GM21390 (cell line): Measurements from ENCODE around the gene TCEA2.

Experiments
- ATAC-seq: cut with Tn5 transposase; IDR thresholded peaks from one replicate; pipeline ENCODE4 v1.9.1; 2021; ENCODE audit not compliant: unreplicated experiment

The TCEA2 gene

DNA sequence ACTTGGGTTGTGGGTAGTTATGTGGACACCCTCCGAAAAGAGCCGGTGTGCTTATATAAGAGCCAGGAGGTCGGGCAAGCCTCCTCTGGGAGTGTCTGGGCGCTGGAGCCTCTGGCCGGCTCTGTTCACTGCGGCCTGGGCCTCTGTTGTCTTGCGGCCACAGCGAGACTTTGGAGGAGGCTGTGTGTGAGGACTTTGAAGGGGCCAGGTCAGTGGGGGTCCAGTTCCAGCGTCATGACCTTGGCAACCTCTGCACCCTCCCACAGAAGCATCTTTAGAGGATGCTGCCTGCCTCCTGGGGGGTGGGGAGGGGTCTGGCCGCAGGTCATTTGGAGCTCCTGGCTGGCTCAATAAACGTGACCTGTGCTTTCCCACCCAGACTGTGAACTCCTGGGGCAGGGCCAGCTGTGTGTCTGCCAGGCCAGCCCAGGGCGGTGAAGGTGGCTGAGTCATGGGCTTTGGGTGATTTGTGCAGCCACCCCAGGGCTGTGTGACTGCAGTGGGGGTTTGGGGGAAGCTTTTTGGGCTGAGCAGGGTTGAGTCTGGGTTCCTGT, 1.2 kb downstream of the TCEA2 start:
- ATAC-seq, result no peak

DNA sequence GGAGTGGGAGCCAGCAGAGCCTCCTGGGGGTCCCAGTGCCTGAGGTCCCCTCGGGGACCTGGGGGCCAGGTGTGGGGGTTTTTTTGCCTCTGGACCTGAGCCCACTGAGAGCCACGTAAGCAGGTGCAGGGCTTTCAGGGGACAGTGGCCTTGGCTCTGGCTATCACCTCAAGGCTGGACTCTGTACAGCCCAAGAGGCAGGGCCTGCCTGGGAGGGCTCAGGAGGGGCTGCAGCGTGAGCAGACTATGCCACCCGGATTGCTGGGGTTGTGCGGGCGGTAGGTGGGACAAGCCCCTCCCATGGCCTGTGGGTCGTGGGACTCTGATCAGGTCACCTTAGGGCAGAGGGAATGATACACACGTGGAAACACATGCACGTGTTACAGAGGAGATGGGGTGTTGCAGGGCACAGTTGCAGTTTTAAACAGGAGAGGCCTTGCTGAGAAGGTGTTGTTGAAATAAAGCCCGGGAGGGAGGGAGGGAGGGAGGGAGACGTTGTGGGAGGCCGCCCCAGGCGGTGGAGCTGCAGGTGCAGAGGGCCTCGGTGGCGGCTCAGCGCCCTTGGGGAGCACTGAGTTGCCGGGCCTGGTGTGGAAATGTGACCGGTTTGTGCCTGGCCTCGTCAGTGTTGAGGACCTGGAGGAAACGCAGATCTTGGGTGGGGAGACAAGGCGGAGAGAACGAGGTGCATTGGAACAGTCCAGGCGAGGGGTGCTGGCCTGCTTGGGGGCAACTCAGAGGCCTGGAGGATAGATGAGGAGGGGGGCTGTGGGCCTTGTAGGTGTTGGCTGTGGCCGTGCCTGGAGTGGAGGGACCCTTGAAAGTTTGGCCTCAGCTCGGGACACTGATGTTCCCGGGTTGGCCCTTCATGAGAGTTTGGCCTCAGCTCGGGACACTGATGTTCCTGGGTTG, 2.3 kb downstream of the TCEA2 start:
- ATAC-seq, result no peak

DNA sequence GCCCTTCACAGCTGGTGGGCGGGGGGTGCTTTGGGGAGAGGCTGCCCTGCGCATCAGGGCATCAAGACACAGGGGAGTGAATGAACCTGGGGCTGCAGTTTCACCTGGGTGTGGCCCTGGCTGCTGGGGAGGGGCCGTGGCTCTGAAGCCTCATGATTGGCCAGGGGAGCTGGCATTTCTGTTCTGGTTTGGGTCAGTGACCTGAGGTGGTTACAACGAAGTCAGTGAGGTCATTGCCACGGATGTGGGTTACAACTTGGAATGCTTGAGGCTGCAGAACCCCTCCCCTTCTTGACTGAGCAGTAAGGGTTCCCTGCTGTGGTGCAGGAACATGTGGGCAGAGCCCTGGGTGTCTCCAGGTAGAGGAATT, 3.0 kb downstream of the TCEA2 start:
- ATAC-seq, result no peak

DNA sequence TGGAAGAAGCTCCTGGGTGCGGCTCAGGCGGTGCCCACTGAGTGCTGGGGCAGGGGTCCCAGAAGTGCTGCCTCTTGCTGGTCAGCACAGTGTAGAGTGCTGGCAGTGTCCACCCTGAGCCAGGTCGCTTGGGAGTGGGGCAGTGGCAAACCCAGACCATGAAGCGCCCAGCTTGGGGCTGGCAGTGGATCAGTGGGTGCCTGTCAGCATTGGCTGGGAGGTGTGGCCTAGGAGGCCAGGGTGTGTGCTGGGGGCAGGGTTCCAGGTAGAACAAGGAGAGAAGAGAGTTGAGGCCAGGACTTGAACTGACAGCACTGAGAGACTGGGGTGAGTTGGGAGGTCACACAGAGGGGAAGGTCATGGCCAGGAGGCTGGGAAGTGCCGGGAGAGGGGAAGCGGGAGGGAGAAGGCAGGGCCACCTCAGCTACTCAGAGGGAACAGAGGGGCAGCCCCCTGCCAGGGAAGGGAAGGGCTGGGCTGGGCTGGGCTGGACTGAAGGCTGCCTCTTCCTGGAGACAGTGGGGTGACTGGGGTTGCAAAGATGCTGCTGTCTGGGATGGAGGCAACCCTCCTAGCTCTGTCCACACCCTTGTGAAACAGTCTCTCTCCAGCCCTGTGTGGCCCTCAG, 4.1 kb downstream of the TCEA2 start:
- ATAC-seq, result no peak

- ATAC-seq, result no peak
Observed at GRCh38 chr20:64067733-64068307, 4.8 kb downstream of the TCEA2 start.

DNA sequence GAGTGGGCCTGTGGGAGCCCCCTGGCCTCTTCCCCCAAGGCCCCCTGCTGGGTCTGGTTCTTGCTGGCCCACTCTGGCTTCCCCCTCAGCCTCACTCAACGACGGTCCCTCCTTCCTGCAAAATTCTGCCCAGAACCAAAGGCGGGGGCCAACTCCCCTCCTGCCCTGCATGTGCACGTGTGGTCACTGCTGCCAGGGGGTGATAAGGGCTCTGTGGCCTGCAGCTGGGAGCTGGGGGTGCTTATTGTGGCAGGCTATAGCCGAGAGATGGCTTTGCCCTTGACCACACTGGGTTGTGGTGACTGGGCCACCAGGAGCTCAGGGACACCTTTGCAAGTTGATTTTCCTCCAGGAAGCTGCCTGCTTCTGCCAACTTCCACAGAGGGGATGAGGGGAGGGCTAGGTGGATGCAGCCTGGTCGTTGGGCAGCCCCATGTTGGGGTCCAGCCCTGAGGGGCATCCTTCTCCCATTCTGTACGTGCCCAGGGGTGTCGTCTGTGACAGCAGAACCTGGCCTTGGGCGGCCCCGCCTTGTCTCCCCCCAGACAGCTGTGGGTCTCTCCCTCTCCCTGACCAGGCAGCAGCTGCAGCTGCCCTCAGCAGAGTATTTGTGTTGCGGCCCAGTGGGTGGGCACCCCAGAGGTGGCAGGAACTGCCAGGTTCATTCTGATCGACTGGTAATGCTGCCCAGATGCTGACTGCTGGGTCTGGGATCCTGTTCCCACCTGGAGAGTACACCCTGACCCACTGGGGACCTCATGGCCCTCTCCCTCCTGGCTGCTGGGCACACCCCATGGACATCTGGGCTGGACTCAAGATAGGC, 5.6 kb downstream of the TCEA2 start:
- ATAC-seq, result no peak

GRCh38 chr20:64069209-64069613, 6.2 kb downstream of the TCEA2 start:
- no peak for ATAC-seq

DNA sequence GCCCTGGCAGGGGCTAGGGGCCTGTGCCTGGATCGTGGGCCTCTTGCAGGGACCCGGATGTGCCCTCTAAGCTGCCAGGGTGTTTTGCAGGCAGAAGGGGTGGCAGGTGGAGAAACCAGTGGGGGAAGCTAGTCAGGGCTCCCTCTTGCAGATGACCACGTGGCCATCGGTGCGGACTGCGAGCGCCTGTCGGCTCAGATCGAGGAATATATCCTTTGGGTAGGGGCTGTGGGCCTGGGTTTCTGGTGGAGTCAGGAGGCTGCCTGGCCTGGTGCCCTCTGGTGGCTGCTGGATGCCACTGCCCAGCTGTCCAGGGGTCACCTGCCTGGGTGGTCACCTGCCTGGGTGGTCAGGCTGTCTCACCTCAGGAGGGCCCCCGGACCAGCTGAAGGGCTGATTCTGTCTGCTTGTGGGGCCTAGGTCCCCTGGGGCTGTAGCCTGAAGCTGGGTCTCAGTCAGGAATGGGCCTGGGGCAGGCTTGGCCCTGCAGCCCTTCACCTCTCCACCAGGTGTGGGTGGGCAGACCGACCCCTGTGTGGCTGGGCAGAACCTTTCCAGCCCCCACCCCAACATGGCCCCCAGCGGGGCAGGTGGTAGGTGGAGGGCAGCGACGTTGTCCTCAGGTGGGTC, 6.7 kb downstream of the TCEA2 start:
- no peak for ATAC-seq

DNA sequence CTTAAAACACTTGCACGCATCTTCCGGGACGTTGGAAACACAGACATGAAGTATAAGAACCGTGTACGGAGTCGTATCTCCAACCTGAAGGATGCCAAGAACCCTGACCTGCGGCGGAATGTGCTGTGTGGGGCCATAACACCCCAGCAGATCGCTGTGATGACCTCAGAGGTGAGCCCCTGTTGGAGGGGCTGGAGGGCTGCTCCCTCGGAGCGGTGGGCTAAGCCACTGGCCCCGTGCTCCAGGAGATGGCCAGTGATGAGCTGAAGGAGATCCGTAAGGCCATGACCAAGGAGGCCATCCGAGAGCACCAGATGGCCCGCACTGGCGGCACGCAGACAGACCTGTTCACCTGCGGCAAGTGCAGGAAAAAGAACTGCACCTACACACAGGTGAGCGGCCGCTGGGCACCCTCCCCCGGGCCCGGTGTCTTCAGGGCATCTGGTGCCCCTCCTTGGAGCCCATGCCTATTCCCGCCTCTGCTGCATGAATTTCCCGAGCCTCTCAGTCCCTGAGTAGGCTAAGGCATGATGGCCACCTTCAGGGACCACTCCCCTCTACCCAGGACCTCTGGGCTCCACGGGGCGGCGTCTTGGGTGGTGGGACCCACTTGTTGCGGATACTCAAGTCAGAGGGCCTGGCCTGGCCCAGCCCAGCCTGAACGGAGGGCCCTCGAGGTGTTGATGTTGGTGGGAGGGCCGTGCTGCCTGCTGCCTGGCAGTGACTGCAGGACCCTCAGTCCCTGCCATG, 7.4 kb downstream of the TCEA2 start:
- no peak for ATAC-seq

GRCh38 chr20:64071341-64072332, 8.6 kb downstream of the TCEA2 start:
- ATAC-seq, result no peak

DNA sequence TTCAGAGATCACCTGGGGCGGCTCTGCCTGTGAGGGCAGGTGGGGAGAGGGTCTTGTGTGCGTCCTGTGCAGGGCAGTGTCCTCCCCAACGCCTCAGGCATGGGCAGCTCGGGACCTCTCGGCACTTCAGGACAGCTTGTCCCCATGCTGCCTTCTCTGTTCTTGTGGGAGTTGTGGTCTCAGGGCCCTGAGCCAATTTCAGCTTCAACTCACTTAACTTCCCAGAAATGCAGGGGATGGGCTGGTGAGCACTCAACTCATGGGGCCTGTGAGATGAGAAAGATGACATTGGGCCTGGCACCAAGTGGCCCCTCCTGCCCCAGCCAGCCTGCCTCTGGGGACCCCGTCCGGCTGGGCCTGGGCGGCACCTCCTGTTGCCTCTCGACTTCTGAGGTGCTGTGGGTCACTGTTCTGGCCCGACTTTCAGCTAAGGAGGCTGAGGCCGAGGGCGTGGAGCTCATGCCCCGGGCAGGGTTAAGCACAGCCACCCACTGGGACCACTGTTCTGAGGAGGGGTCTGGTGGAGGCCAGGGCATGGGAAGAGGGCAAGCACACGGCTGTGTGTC, 9.6 kb downstream of the TCEA2 start:
- ATAC-seq, result no peak

DNA sequence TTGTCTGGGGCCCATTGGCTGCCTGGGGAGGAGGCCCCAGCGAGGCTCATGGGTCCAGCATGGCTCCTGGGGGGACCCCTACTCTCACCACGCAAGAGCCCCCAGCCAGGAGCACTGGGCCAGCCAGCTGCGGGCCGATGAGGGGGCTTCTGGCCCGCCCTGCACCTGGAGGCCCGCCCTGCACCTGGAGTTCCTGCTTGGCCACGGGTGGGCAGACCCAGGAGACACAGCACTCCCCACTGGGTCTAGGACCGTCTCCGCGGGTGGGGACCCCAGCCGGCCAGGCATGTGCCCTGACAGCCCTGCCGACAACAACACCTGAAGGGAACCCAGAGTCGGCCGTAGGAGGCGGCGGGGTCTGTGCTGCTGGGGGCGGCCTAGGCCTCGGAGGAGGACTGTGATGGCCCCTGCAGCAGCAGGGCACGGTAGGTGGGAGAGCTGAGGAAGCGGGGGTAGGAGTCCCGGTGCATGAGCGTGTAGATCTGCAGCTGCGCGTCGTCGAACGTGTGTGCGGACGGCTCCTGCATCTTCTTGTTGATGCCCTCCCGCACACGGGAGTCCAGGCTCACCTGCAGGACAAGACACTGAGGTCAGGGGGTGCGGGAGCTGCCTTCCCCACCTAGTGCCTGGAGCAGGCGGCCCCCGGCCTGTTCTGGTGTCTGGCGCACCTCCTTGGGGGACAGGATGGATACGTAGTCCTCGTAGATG, 10.6 kb downstream of the TCEA2 start:
- ATAC-seq, result no peak

GRCh38 chr20:64074184-64074789, 11.3 kb downstream of the TCEA2 start:
- no peak for ATAC-seq

GRCh38 chr20:64074963-64075362, 12.0 kb downstream of the TCEA2 start:
- no peak for ATAC-seq

- no peak for ATAC-seq
Observed at GRCh38 chr20:64075556-64075955, 12.6 kb downstream of the TCEA2 start.

- ATAC-seq, result no peak
Observed at GRCh38 chr20:64076061-64076997, 13.3 kb downstream of the TCEA2 start.
